Mesenchymal stem cell (in vitro differentiated cells and primary cell): ENCODE results near the gene NANOS1.

Experiments used
- DNase-seq: peaks from one replicate; pipeline ENCODE4 v3.0.0-alpha.2; 2013
- H2AFZ ChIP-seq: one replicate; pipeline ENCODE4 v1.6.1; 2013; ENCODE audit warnings: low read depth, mild to moderate bottlenecking, control low read depth, inconsistent platforms, low read length, moderate library complexity
- H2AK5ac ChIP-seq: 2 replicates; pipeline ENCODE4 v1.6.1; 2013; ENCODE audit warnings: low read length, moderate library complexity, mild to moderate bottlenecking, inconsistent platforms; ENCODE audit not compliant: severe bottlenecking
- H2BK120ac ChIP-seq: one replicate; pipeline ENCODE4 v1.6.1; 2013; ENCODE audit warnings: low read depth, mild to moderate bottlenecking, inconsistent platforms, low read length, moderate library complexity
- H2BK12ac ChIP-seq, 2 experiments: one replicate each; pipeline ENCODE4 v1.6.1; 2013; ENCODE audit warnings: inconsistent platforms in 2 of 2, low read length in 2 of 2, mild to moderate bottlenecking in 2 of 2, moderate library complexity in 2 of 2, control low read depth in 1 of 2
- H2BK15ac ChIP-seq: one replicate; pipeline ENCODE4 v1.6.1; 2013; ENCODE audit warnings: mild to moderate bottlenecking, low read depth, inconsistent platforms; ENCODE audit not compliant: poor library complexity, severe bottlenecking
- H2BK5ac ChIP-seq: 2 replicates; pipeline ENCODE4 v1.6.1; 2013; ENCODE audit warnings: low read depth, mild to moderate bottlenecking, low read length, control low read depth, inconsistent platforms; ENCODE audit not compliant: poor library complexity, severe bottlenecking
- H3K14ac ChIP-seq, 2 experiments: one replicate each; pipeline ENCODE4 v1.6.1; 2013; ENCODE audit warnings: inconsistent platforms in 2 of 2, low read length in 2 of 2, control low read depth in 1 of 2, mild to moderate bottlenecking in 1 of 2, moderate library complexity in 1 of 2
- H3K18ac ChIP-seq, 2 experiments: one replicate each; pipeline ENCODE4 v1.6.1; 2013; ENCODE audit warnings: inconsistent platforms in 2 of 2, low read length in 2 of 2, control low read depth in 1 of 2, low read depth in 1 of 2, mild to moderate bottlenecking in 1 of 2
- H3K23ac ChIP-seq, 2 experiments: one replicate each; pipeline ENCODE4 v1.6.1; 2013; ENCODE audit warnings: inconsistent platforms in 2 of 2, low read length in 2 of 2, mild to moderate bottlenecking in 2 of 2, moderate library complexity in 2 of 2, control low read depth in 1 of 2
- H3K27ac ChIP-seq: 2 replicates; pipeline ENCODE4 v1.5.1; 2013; ENCODE audit warnings: mild to moderate bottlenecking, moderate library complexity, low read length, control low read depth, inconsistent platforms; ENCODE audit not compliant: poor library complexity, severe bottlenecking
- H3K27me3 ChIP-seq, 2 experiments: 2 replicates each; pipeline versions ENCODE4 v1.6.1 to v1.7.0; 2013; ENCODE audit warnings: low read length in 2 of 2, mild to moderate bottlenecking in 2 of 2, moderate library complexity in 2 of 2, control low read depth in 1 of 2, inconsistent platforms in 1 of 2; ENCODE audit not compliant: control insufficient read depth in 1 of 2, insufficient read depth in 1 of 2
- H3K36me3 ChIP-seq, 2 experiments: 2 replicates each; pipeline versions ENCODE4 v1.6.1 to v1.7.0; 2013; ENCODE audit warnings: low read length in 2 of 2, control low read depth in 1 of 2, inconsistent platforms in 1 of 2, low read depth in 1 of 2, mild to moderate bottlenecking in 1 of 2; ENCODE audit not compliant: insufficient read depth in 2 of 2, control insufficient read depth in 1 of 2
- H3K4ac ChIP-seq, 2 experiments: one replicate each; pipeline ENCODE4 v1.6.1; 2013; ENCODE audit warnings: inconsistent platforms in 2 of 2, low read length in 2 of 2, mild to moderate bottlenecking in 2 of 2, moderate library complexity in 2 of 2, control low read depth in 1 of 2, low read depth in 1 of 2
- H3K4me1 ChIP-seq: 2 replicates; pipeline ENCODE4 v1.6.1; 2013; ENCODE audit warnings: low read depth, low read length, control low read depth; ENCODE audit not compliant: control insufficient read depth, insufficient read depth
- H3K4me2 ChIP-seq: 2 replicates; pipeline ENCODE4 v1.6.1; 2013; ENCODE audit warnings: low read length, mild to moderate bottlenecking, inconsistent platforms; ENCODE audit not compliant: poor library complexity, severe bottlenecking
- H3K4me3 ChIP-seq, 2 experiments: 2 replicates each; pipeline versions ENCODE4 v1.5.1 to v1.7.0; 2013; ENCODE audit warnings: low read length in 2 of 2, mild to moderate bottlenecking in 2 of 2, control low read depth in 1 of 2, low read depth in 1 of 2; ENCODE audit not compliant: insufficient read depth in 1 of 2
- H3K79me1 ChIP-seq: replicated peaks from 2 replicates; pipeline ENCODE4 v1.6.1; 2013; ENCODE audit warnings: mild to moderate bottlenecking, control low read depth, low read length, inconsistent platforms; ENCODE audit not compliant: poor library complexity, severe bottlenecking
- H3K9ac ChIP-seq: 2 replicates; pipeline ENCODE4 v1.7.0; 2013; ENCODE audit warnings: mild to moderate bottlenecking, low read length, moderate library complexity
- H3K9me3 ChIP-seq: 2 replicates; pipeline ENCODE4 v1.7.0; 2013; ENCODE audit warnings: mild to moderate bottlenecking, low read length; ENCODE audit not compliant: control insufficient read depth
- H4K8ac ChIP-seq: one replicate; pipeline ENCODE4 v1.6.1; 2013; ENCODE audit warnings: inconsistent platforms, mild to moderate bottlenecking, low read length, moderate library complexity
- H4K91ac ChIP-seq: one replicate; pipeline ENCODE4 v1.6.1; 2013; ENCODE audit warnings: mild to moderate bottlenecking, low read length, inconsistent platforms
- WGBS: methylation state at CpG from one replicate; pipeline ENCODE4 v1.1.7; 2013; ENCODE audit warnings: mixed read lengths; 5-methylcytosine and 5-hydroxymethylcytosine counted together

Gene NANOS1

GRCh38 chr10:119001717-119002500 is 27.6 kb upstream of the NANOS1 start:
- H2BK12ac ChIP-seq = no peak overlapping the region

GRCh38 chr10:119003572-119004289 is 25.8 kb upstream of the NANOS1 start:
- Histone ChIP-seq H2BK120ac (no peak overlapping the region), H2AK5ac (no peak overlapping the region), H3K9ac (no peak overlapping the region), H4K91ac (peak overlapping the region; percentile 3), H3K4ac (no peak overlapping the region), H2BK15ac (no peak overlapping the region), H2AFZ (no peak overlapping the region), H3K23ac (no peak overlapping the region), H3K4me2 (no peak overlapping the region), H3K4me3 (no peak overlapping the region), H3K9me3 (no peaks in the 10 kb centered on the region), H3K18ac (no peak overlapping the region), H2BK5ac (no peak overlapping the region), H4K8ac (no peak overlapping the region), H3K4me1 (peaks cover 5% of the 10 kb centered on the region), H3K36me3 (no peaks in the 10 kb centered on the region), H3K14ac (no peak overlapping the region), H3K79me1 (no peaks in the 10 kb centered on the region), H3K27me3 (peaks cover 8 to 20% of the 10 kb centered on the region in 2 experiments), H2BK12ac (no peak overlapping the region), H3K27ac (no peak overlapping the region)
- no peak for DNase-seq
- WGBS = 82% methylated on average over 7 of the region's 7 CpGs

More at GRCh38 chr10:119001717-119002500, 27.6 kb upstream of the NANOS1 start:
- H3K27ac ChIP-seq = no peak overlapping the region
- H3K9me3 ChIP-seq = peaks cover 8% of the 10 kb centered on the region
- no peak overlapping the region for H3K4me3 ChIP-seq
- H3K4ac ChIP-seq = no peak overlapping the region
- no peak for DNase-seq
- peaks cover 5% of the 10 kb centered on the region for H3K4me1 ChIP-seq
- no peak overlapping the region for H3K4me2 ChIP-seq
- no peak overlapping the region for H2AFZ ChIP-seq
- no peak overlapping the region for H2BK5ac ChIP-seq
- peak overlapping the region in 1 of 2 experiments; percentile 6 for H3K14ac ChIP-seq
- no peak overlapping the region for H4K91ac ChIP-seq
- no peak overlapping the region for H2BK15ac ChIP-seq
- no peak overlapping the region for H2BK120ac ChIP-seq
- no peaks in the 10 kb centered on the region for H3K79me1 ChIP-seq
- no peak overlapping the region for H3K23ac ChIP-seq
- peaks cover 8 to 20% of the 10 kb centered on the region in 2 experiments for H3K27me3 ChIP-seq
- no peaks in the 10 kb centered on the region for H3K36me3 ChIP-seq
- WGBS = 94% methylated on average over 8 of the region's 10 CpGs
- no peak overlapping the region for H3K18ac ChIP-seq
- no peak overlapping the region for H4K8ac ChIP-seq
- no peak overlapping the region for H3K9ac ChIP-seq
- H2AK5ac ChIP-seq = no peak overlapping the region

- Histone ChIP-seq H3K9ac (no peak overlapping the region), H2BK15ac (no peak overlapping the region), H4K91ac (no peak overlapping the region), H3K9me3 (no peaks in the 10 kb centered on the region), H4K8ac (no peak overlapping the region), H3K36me3 (no peaks in the 10 kb centered on the region), H3K18ac (peak overlapping the region in 1 of 2 experiments; percentile 37), H3K27ac (no peak overlapping the region), H3K23ac (no peak overlapping the region), H3K4me1 (peaks cover 5% of the 10 kb centered on the region), H3K4me2 (no peak overlapping the region), H2AK5ac (no peak overlapping the region), H2BK5ac (no peak overlapping the region), H3K14ac (no peak overlapping the region), H3K4ac (no peak overlapping the region), H3K27me3 (peaks cover 4 to 20% of the 10 kb centered on the region in 2 experiments), H2AFZ (no peak overlapping the region), H2BK120ac (no peak overlapping the region), H3K4me3 (no peak overlapping the region), H2BK12ac (no peak overlapping the region), H3K79me1 (no peaks in the 10 kb centered on the region)
- DNase-seq = peak; percentile 47
- WGBS = 56% methylated on average over 8 of the region's 9 CpGs
Observed at GRCh38 chr10:119005362-119006043, 24.0 kb upstream of the NANOS1 start.
